ENCODE data around the gene WNT7B. TPM values are rescaled to one million over a fixed set of nuclear protein-coding genes. Genes with fewer than 3 reads are reported as not detected.

The WNT7B gene
- total RNA-seq, 4 donors from 2014 or later = not detected

DNA sequence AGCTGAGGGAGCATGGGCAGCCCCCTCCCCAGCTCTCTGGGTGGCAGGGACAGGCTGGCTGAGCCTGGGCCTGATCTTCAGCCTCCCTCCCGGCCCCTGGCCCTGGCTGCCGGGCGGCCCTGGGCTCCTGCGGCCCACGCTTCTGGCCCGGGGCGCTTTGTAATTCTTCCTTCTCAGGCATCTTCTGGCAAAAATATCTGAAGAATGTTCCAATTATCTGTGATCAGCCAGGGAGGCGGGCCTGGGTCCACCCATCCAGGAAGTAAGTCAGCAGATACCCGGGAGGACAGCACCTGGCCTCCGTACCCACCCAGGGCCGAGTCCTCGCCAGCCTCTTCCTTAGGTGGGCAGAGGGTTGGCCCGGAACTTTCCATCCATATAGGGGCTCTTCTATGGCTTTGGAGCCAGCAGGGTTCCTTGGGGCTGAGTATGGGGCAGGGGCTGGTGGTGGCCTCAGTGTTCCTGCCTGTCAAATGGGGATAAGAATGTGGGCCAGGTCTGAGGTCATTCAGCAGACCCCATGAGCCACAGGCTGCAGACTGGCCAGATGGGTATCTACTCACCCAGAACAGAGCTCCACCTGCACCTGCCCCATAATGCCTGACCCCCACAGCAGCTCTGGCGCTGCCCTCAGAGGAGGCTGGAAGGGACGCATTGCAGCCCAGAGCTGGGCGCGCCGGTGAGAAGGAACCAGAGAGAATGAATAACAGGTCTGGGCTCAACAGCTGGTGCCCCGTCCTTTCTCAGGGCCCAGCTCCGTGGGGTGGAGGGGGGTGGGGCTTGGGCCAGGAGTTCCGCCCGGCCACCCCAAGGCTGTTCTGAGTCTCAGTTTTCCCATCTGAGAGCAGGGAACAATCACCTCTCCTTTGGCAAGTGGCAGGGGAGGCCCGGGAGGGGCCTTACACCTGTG, 16.2 kb downstream of the WNT7B start:
- no peaks in the 10 kb centered on the region for H3K9me3 ChIP-seq
- no peak overlapping the region for H3K4me3 ChIP-seq
- TF ChIP-seq, protein P1, sequence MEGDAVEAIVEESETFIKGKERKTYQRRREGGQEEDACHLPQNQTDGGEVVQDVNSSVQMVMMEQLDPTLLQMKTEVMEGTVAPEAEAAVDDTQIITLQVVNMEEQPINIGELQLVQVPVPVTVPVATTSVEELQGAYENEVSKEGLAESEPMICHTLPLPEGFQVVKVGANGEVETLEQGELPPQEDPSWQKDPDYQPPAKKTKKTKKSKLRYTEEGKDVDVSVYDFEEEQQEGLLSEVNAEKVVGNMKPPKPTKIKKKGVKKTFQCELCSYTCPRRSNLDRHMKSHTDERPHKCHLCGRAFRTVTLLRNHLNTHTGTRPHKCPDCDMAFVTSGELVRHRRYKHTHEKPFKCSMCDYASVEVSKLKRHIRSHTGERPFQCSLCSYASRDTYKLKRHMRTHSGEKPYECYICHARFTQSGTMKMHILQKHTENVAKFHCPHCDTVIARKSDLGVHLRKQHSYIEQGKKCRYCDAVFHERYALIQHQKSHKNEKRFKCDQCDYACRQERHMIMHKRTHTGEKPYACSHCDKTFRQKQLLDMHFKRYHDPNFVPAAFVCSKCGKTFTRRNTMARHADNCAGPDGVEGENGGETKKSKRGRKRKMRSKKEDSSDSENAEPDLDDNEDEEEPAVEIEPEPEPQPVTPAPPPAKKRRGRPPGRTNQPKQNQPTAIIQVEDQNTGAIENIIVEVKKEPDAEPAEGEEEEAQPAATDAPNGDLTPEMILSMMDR (IDR thresholded peaks at IDR 0.05) = no peak
- TF ChIP-seq POLR2A (IDR thresholded peaks at IDR 0.05) (no peak), EP300 (IDR thresholded peaks at IDR 0.05) (no peak)
- no peaks in the 10 kb centered on the region for H3K36me3 ChIP-seq
- 68 to 76% methylated on average over 17 to 22 of the region's 23 CpGs for whole genome bisulfite sequencing, 2 donors
- no peak overlapping the region for H3K27ac ChIP-seq
- peaks cover 0 to 29% of the 10 kb centered on the region in 2 donors for H3K27me3 ChIP-seq
- no peaks in the 10 kb centered on the region for H3K4me1 ChIP-seq
- DNase-seq (ENCODE audit: low spot score in 2 of 2) = no peak

DNA sequence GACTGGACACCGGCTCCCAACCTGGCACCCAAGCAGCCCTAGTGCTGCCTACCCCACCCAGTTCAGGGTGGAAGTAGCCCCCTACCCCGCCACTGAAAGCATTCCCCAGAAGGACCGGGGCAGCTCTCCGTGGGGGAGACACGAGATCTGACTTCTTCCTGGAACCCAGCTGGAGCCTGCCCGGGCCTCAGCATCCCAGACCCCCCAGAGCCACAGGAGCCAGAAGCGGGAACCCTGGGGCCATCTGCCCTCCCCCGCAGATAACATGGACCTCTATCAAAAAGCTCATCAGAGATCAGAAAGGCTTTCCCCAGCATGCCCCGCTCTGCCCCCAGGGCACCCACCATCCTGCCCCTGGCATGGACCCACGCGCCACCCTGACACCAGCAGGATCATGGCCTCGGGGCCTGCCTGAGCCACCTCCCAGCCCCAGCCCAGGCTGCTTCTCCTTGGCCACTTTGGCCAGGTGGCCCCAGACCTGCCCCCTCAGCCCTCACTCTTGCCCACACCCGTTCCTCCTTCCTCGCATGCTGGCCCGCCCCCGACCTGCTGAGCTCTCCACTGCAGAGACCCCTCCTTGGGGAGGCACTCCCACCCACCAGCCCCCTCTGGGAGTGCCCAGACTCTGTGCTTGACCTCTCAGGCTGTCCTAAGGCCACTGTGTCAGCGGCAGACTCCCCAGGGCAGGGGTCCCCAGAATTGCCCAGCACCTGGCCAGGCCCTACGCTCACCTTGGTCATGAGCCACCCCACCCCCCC, 17.1 kb downstream of the WNT7B start:
- H3K27ac ChIP-seq = no peak overlapping the region
- TF ChIP-seq POLR2A (IDR thresholded peaks at IDR 0.05) (no peak), EP300 (IDR thresholded peaks at IDR 0.05) (no peak)
- TF ChIP-seq, protein P1 (IDR thresholded peaks at IDR 0.05) = no peak
- no peaks in the 10 kb centered on the region for H3K4me1 ChIP-seq
- H3K36me3 ChIP-seq = no peaks in the 10 kb centered on the region
- WGBS, 2 donors = 82 to 88% methylated on average over 10 to 18 of the region's 18 CpGs
- H3K4me3 ChIP-seq = no peak overlapping the region
- H3K9me3 ChIP-seq = no peaks in the 10 kb centered on the region
- peaks cover 0 to 29% of the 10 kb centered on the region in 2 donors for H3K27me3 ChIP-seq
- no peak for DNase-seq (ENCODE audit: low spot score in 2 of 2)

DNA sequence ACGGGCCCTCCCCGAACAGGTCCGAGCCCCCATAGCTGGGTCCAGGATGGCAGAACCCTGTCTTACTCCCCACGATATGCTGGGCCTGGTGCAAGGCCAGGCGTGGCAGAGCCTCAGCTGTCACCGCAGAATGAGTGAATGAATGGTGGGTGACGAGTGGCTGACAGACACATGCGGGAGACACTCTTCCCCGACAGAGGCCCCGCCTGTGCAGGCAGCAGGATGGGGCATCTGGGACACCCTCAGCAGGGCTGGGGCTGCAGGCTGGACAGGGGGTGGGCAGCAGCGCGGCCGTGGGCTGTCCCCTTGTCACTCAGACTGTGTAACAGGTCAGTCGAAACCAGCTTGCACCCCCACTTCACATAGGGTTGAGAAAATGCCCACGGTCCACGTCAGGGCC, 18.0 kb downstream of the WNT7B start:
- H3K4me1 ChIP-seq = no peaks in the 10 kb centered on the region
- 78 to 88% methylated on average over 7 to 13 of the region's 16 CpGs for WGBS, 2 donors
- TF ChIP-seq EP300 (IDR thresholded peaks at IDR 0.05) = no peak
- TF ChIP-seq, protein P1 (IDR thresholded peaks at IDR 0.05) = no peak
- TF ChIP-seq POLR2A (IDR thresholded peaks at IDR 0.05) = no peak
- no peak overlapping the region for H3K4me3 ChIP-seq
- no peak for DNase-seq (ENCODE audit: low spot score in 2 of 2)
- H3K9me3 ChIP-seq = no peaks in the 10 kb centered on the region
- no peak overlapping the region for H3K27ac ChIP-seq
- H3K36me3 ChIP-seq = no peaks in the 10 kb centered on the region
- peaks cover 0 to 32% of the 10 kb centered on the region in 2 donors for H3K27me3 ChIP-seq

DNA sequence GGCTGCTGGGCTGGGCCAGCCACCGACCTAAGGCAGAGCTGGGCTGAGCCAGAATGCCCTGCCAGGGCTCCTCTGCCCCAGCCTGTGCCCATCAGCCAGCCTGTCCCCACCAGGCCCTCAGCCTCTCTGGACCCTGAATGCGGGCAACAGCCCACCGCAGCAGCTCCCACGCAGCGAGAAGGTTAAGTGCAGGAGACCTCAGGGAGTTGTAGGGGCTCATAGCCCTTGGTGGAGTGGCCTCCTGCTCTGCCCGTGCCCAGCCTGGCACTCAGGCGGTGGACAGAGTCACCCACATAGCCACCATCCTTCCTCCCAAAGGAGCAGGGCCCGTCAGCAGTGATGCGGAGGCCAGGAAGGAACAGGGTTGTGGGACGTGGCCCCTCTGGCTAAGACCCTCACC, 19.1 kb downstream of the WNT7B start:
- H3K27me3 ChIP-seq = peaks cover 0 to 33% of the 10 kb centered on the region in 2 donors
- WGBS, 2 donors = 90 to 91% methylated on average over 3 to 10 of the region's 10 CpGs
- TF ChIP-seq POLR2A (IDR thresholded peaks at IDR 0.05) = no peak
- TF ChIP-seq, protein P1 (IDR thresholded peaks at IDR 0.05) = no peak
- no peak for TF ChIP-seq EP300 (IDR thresholded peaks at IDR 0.05)

DNA sequence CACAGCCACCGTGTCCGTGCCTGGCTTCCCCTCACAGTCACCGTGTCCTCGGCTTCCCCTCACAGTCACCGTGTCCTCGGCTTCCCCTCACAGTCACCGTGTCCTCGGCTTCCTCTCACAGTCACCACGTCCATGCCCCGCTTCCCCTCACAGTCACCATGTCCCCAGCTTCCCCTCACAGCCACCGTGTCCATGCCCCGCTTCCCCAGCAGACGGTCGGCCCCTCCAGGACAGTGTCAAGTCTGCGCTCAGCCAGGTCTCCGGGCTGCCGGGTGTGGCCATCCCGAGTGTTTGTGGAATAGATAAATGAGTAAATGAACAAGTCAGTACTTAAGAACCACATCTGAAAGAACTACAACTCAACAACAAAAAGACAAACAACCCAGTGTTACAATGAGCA, 23.8 kb downstream of the WNT7B start:
- H3K4me3 ChIP-seq = no peak overlapping the region
- 68 to 78% methylated on average over 18 of the region's 18 CpGs for WGBS, 2 donors
- TF ChIP-seq EP300 (IDR thresholded peaks at IDR 0.05) = no peak
- no peak for TF ChIP-seq POLR2A (IDR thresholded peaks at IDR 0.05)
- TF ChIP-seq, protein P1 (IDR thresholded peaks at IDR 0.05) = no peak
- no peak overlapping the region for H3K27ac ChIP-seq
- DNase-seq (ENCODE audit: low spot score in 2 of 2) = no peak
- no peaks in the 10 kb centered on the region for H3K36me3 ChIP-seq
- peaks cover 0 to 45% of the 10 kb centered on the region in 2 donors for H3K27me3 ChIP-seq
- H3K4me1 ChIP-seq = no peaks in the 10 kb centered on the region
- no peaks in the 10 kb centered on the region for H3K9me3 ChIP-seq

More for the DNA sequence above, 19.1 kb downstream of the WNT7B start:
- H3K36me3 ChIP-seq = no peaks in the 10 kb centered on the region
- H3K4me1 ChIP-seq = no peaks in the 10 kb centered on the region
- no peak overlapping the region for H3K4me3 ChIP-seq
- H3K9me3 ChIP-seq = no peaks in the 10 kb centered on the region
- no peak for DNase-seq (ENCODE audit: low spot score in 2 of 2)
- no peak overlapping the region for H3K27ac ChIP-seq
